AG09309 (cell line): Measurements from ENCODE around the gene ACOT7.
"Not testable (repeated sequence)": the region's sequence is repeated elsewhere in the genome, so short reads cannot be mapped to it uniquely, and the experiment has no call there.

Source experiments
- DNase-seq: peaks from one replicate; pipeline ENCODE4 v3.0.0-alpha.2; 2010; ENCODE audit warnings: low read depth
- H3K4me3 ChIP-seq: 2 replicates; pipeline ENCODE4 v1.5.1; 2011; ENCODE audit warnings: mild to moderate bottlenecking, low read depth, low read length, moderate library complexity; ENCODE audit not compliant: control insufficient read depth
- CTCF ChIP-seq: IDR thresholded peaks from 2 replicates; pipeline ENCODE4 v1.5.1; 2011; ENCODE audit warnings: mild to moderate bottlenecking, low read depth, low read length, inconsistent platforms; ENCODE audit not compliant: insufficient read depth, control insufficient read depth; ENCODE audit errors: missing control alignments

The ACOT7 gene

GRCh38 chr1:6384135-6384534 is 9.4 kb downstream of the ACOT7 start:
- H3K4me3 ChIP-seq: no peak overlapping the region
- no peak for DNase-seq
- no peak for TF ChIP-seq CTCF

GRCh38 chr1:6380037-6380436 is 13.5 kb downstream of the ACOT7 start:
- no peak for DNase-seq
- no peak overlapping the region for H3K4me3 ChIP-seq
- no peak for TF ChIP-seq CTCF

GRCh38 chr1:6378096-6378746 is 15.3 kb downstream of the ACOT7 start:
- no peak overlapping the region for H3K4me3 ChIP-seq
- DNase-seq: no peak
- no peak for TF ChIP-seq CTCF

DNA sequence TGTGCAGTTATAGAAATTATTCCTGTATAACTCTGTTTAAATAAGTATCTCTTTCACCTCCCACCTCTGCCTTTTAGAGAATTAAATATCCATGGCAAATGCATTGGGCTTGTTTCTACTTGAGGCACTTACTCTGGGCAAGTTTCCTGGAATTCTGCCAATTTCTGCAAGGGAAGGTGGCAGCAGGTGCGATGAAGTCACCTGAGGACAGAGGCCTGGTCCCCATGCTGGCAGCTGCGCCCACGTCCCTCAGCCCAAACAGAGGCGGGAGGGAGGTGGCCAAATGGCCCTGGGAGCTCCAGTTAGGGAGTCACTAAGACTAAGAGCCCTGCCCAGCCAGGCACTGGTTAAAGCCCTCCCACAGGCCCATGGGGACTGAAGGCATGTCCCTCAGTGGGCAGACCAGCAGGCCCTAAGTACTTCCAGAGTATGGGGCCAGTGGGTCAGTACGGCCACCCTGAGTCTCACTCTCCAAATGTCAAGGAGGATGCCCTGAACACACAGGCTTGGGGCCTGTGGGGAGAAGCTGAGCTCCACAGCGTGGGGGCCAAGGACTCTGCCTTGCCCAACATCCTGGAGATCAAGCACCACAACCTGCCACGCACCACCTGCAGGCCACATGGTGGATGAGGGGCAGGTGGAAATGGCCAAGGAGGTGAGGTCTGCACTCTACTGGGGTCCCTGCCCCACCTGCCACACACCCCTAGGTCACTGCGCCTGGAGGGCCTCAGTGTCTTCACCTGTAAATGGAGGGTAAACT is 19.4 kb downstream of the ACOT7 start:
- no peak overlapping the region for H3K4me3 ChIP-seq
- TF ChIP-seq CTCF: no peak
- DNase-seq: no peak

GRCh38 chr1:6372236-6372635 is 21.3 kb downstream of the ACOT7 start:
- DNase-seq, H3K4me3 ChIP-seq: not testable (repeated sequence)

GRCh38 chr1:6370006-6370405 is 23.6 kb downstream of the ACOT7 start:
- TF ChIP-seq CTCF: no peak
- DNase-seq: no peak
- H3K4me3 ChIP-seq: no peak overlapping the region

DNA sequence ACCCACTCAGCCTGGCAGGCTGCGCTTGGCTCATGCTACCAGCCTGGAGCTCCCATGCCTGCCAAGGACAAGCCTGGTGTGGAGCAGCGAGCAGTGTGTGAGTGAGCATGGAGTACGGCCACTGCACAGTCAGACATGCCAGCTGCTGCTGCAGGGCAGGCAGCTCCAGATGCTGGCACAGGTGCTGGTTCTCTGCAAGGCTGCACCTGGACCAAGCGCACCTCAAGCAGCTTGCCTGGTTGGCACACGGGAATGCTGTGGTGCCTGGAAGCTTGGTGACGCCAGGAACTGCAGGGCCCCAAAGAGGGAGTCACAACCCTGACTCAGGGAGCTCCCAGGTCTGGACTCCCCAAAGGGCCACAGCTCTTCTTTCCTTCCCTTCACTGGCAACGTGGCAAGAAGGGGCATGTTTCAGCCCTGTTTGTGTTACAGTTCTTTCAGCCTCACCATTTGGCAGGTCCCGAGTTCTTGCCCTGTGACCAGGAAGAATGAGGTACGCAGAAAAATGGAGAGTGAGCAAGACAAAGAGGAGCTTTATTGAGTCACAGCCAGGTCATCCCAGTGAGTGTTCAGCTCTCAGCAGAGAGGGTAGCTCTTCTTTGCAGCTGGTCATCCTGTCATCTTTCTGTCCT is 26.1 kb downstream of the ACOT7 start:
- no peak for DNase-seq
- no peak for TF ChIP-seq CTCF
- H3K4me3 ChIP-seq: no peak overlapping the region
